Fibroblast of mammary gland (primary cell): Measurements from ENCODE around the gene GPR17.

Source experiments
- DNase-seq: peaks from one replicate; pipeline ENCODE4 v3.0.0-alpha.2; 2010; ENCODE audit warnings: low read depth
- H3K4me3 ChIP-seq: 2 replicates; pipeline ENCODE4 v1.5.1; 2011; ENCODE audit warnings: low read depth, mild to moderate bottlenecking, low read length, moderate library complexity; ENCODE audit not compliant: control insufficient read depth
- CTCF ChIP-seq: conservative IDR thresholded peaks from 2 replicates; pipeline ENCODE4 v1.5.1; 2011; ENCODE audit warnings: low read depth, low read length, inconsistent platforms; ENCODE audit not compliant: control insufficient read depth, insufficient read depth

GPR17 gene

GRCh38 chr2:127638361-127639110, 7.4 kb upstream of the GPR17 start:
- no peak overlapping the region for H3K4me3 ChIP-seq
- TF ChIP-seq CTCF, result no peak
- peak; percentile 8 for DNase-seq

GRCh38 chr2:127639111-127639474, 6.9 kb upstream of the GPR17 start:
- DNase-seq, result no peak
- TF ChIP-seq CTCF, result no peak
- H3K4me3 ChIP-seq, result no peak overlapping the region

GRCh38 chr2:127640082-127641072, 5.6 kb upstream of the GPR17 start:
- no peak overlapping the region for H3K4me3 ChIP-seq
- no peak for DNase-seq
- peak; percentile 22 for TF ChIP-seq CTCF

- H3K4me3 ChIP-seq, result no peak overlapping the region
- no peak for TF ChIP-seq CTCF
- DNase-seq, result no peak
These were observed 4.8 kb upstream of the GPR17 start for GRCh38 chr2:127641133-127641532.

DNA sequence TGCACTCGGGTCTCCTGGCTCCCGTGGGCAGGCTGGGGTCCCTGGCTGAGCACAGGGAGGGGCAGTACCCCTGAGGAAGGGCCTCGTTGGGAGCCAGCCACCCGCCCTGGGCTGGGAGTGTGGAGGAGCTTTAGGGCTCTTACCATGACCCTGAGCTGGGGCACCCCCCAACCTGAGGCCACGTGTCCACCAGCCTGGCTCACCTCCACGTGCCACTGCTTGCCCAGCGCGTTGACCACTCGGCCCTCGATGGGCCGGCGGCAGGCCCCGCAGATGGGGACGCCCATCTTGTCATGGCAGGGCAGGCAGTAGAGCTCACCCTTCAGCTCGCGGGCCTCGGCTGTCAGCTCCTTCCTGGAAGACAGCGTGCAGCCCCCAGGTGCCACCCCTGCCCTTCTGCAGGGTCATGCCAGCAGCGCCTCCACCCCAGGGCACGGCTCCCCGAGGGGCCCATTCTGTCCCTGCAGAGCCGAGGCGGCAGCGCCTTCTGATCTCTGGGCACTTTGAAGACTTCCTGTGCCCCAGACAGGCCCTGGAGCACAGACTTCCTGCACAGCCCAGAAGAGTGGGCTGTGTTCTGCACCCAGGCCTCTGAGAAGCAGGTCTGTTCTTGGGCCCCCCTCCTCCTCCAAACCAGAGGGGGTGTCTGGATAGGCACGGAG, 4.0 kb upstream of the GPR17 start:
- no peak overlapping the region for H3K4me3 ChIP-seq
- no peak for DNase-seq
- no peak for TF ChIP-seq CTCF

DNA sequence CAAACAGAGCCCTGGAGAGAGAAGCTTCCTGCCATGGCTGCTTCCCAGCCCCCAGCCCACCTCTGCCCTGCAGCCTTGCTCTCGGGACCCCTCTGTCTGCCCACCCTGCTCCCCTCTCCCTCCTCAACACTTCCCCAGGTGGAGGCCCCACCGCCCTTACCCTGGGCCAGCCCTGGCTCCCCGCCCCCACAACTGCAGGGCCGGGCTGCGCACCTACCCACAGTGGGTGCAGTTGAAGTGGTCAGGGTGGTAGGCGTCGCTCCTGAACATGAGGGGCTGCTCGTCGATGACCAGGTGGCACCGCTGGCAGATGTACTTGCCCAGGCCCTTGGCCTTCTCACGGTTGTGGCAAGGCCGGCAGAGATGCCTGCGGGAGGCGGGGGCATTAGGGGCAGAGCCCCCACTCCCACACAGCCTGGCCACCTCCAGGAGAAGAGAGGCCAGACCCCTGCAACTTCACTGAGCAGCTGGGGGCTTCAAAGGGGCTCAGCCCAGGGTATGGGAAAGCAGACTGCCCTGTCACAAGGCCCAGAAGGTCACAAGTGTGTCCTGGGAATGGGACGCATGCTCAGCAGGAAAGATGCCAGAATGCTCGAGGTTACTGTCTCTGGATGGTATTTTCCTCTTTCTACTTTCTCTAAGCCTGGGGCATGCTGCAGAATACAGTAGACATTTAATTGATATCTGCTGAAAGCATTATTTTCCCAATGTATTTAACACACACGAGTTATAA, 3.1 kb upstream of the GPR17 start:
- no peak for DNase-seq

More for the DNA sequence above, 3.1 kb upstream of the GPR17 start:
- TF ChIP-seq CTCF, result no peak
- no peak overlapping the region for H3K4me3 ChIP-seq
